SK-N-SH (cell line): Measurements from ENCODE around the gene ELOA.

Source experiments
- CTCF ChIP-seq: fragments of 200-600 bp; sonication (generic); IDR thresholded peaks from 2 replicates; pipeline ENCODE4 v1.6.1; 2017; ENCODE audit warnings: antibody characterized with exemption, mild to moderate bottlenecking, moderate library complexity
- EZH2phosphoT487 ChIP-seq: fragments of 200-600 bp; sonication (generic); IDR thresholded peaks from 2 replicates; pipeline ENCODE4 v1.6.1; 2017; ENCODE audit warnings: low read depth, mixed run types, mild to moderate bottlenecking, antibody characterized with exemption, moderate library complexity, borderline replicate concordance
- RAD21 ChIP-seq: IDR thresholded peaks from 2 replicates; pipeline ENCODE4 v1.6.1; 2012; ENCODE audit warnings: mild to moderate bottlenecking, low read length

- TF ChIP-seq EZH2phosphoT487 (no peak), CTCF (no peak), RAD21 (no peak)
Measured at GRCh38 chr1:23719162-23719820, 24.0 kb upstream of the ELOA start.
